OCI-LY3 (cell line): ENCODE measurements around the gene KLHDC4.

Experiments used
- H2AFZ ChIP-seq: fragments of 200-600, 300-600 bp; shearing (Covaris generic); 2 replicates; pipeline ENCODE4 v1.6.0; 2014; ENCODE audit warnings: antibody characterized with exemption, low read depth, low read length
- H3K27ac ChIP-seq: fragments of 200-600, 300-600 bp; sonication (generic); 2 replicates; pipeline ENCODE4 v1.5.1; 2014; ENCODE audit warnings: mild to moderate bottlenecking, low read length, moderate library complexity, mixed read lengths
- H3K27me3 ChIP-seq: fragments of 200-600, 300-600 bp; sonication (generic); 2 replicates; pipeline ENCODE4 v1.6.1; 2014; ENCODE audit warnings: low read depth, low read length, mixed read lengths
- H3K36me3 ChIP-seq: fragments of 200-600, 300-600 bp; sonication (generic); replicated peaks from 2 replicates; pipeline ENCODE3; 2014; ENCODE audit warnings: low read depth, low read length, mixed read lengths
- H3K4me1 ChIP-seq: fragments of 300-600, 200-600 bp; sonication (generic); 2 replicates; pipeline ENCODE4 v1.6.1; 2014; ENCODE audit warnings: low read length, mixed read lengths
- H3K4me2 ChIP-seq: fragments of 200-600, 300-600 bp; sonication (generic); 2 replicates; pipeline ENCODE4 v1.6.1; 2014; ENCODE audit warnings: low read length, mixed read lengths
- H3K4me3 ChIP-seq: fragments of 300-600, 200-600 bp; sonication (generic); 2 replicates; pipeline ENCODE4 v1.5.1; 2014; ENCODE audit warnings: antibody characterized with exemption, mild to moderate bottlenecking, low read length, moderate library complexity
- H3K79me2 ChIP-seq: fragments of 300-600, 200-600 bp; shearing (Covaris generic); 2 replicates; pipeline ENCODE4 v1.6.1; 2014; ENCODE audit warnings: mild to moderate bottlenecking, low read length, mixed read lengths
- H3K9ac ChIP-seq: fragments of 300-600, 200-600 bp; shearing (Covaris generic); 2 replicates; pipeline ENCODE4 v1.6.0; 2014; ENCODE audit warnings: mild to moderate bottlenecking, low read length, moderate library complexity
- H3K9me3 ChIP-seq: fragments of 200-600, 300-600 bp; shearing (Covaris generic); 2 replicates; pipeline ENCODE4 v1.6.1; 2014; ENCODE audit warnings: low read length, mixed read lengths; ENCODE audit not compliant: insufficient read depth
- H4K20me1 ChIP-seq: fragments of 200-600, 300-600 bp; sonication (generic); 2 replicates; pipeline ENCODE4 v1.6.1; 2016; ENCODE audit warnings: low read length, mixed read lengths; ENCODE audit not compliant: insufficient read depth
- CTCF ChIP-seq: fragments of 200-600, 300-600 bp; sonication (generic); IDR thresholded peaks from 2 replicates; pipeline ENCODE4 v1.5.1; 2014; ENCODE audit warnings: antibody characterized with exemption, low read length, low read depth
- EZH2phosphoT487 ChIP-seq: fragments of 200-600 bp; shearing (Covaris generic); IDR thresholded peaks from 2 replicates; pipeline ENCODE4 v1.6.1; 2018; ENCODE audit warnings: antibody characterized with exemption, mixed run types, low read depth

The KLHDC4 gene

GRCh38 chr16:87685405-87685755 is 80.4 kb downstream of the KLHDC4 start:
- H3K4me1 ChIP-seq, result peaks cover 10% of the 10 kb centered on the region
- H3K9me3 ChIP-seq, result no peaks in the 10 kb centered on the region
- H3K36me3 ChIP-seq, result no peaks in the 10 kb centered on the region
- H3K27me3 ChIP-seq, result no peaks in the 10 kb centered on the region
- H2AFZ ChIP-seq, result no peak overlapping the region
- H3K27ac ChIP-seq, result no peak overlapping the region
- no peak overlapping the region for H3K9ac ChIP-seq
- H3K79me2 ChIP-seq, result no peaks in the 10 kb centered on the region
- no peak overlapping the region for H3K4me3 ChIP-seq
- H3K4me2 ChIP-seq, result no peak overlapping the region
- TF ChIP-seq CTCF, result no peak
- no peak for TF ChIP-seq EZH2phosphoT487
- H4K20me1 ChIP-seq, result no peaks in the 10 kb centered on the region

- TF ChIP-seq EZH2phosphoT487 (no peak), CTCF (no peak)
- Histone ChIP-seq H3K4me3 (no peak overlapping the region), H3K27ac (no peak overlapping the region), H3K27me3 (no peaks in the 10 kb centered on the region), H3K9ac (no peak overlapping the region), H3K4me2 (no peak overlapping the region), H3K9me3 (no peaks in the 10 kb centered on the region), H4K20me1 (no peaks in the 10 kb centered on the region), H2AFZ (no peak overlapping the region), H3K36me3 (no peaks in the 10 kb centered on the region), H3K79me2 (no peaks in the 10 kb centered on the region), H3K4me1 (peaks cover 10% of the 10 kb centered on the region)
Observed at GRCh38 chr16:87684711-87685404, 80.9 kb downstream of the KLHDC4 start.

GRCh38 chr16:87684106-87684677 is 81.6 kb downstream of the KLHDC4 start:
- Histone ChIP-seq H2AFZ (no peak overlapping the region), H3K79me2 (no peaks in the 10 kb centered on the region), H3K4me2 (no peak overlapping the region), H3K27me3 (no peaks in the 10 kb centered on the region), H3K36me3 (no peaks in the 10 kb centered on the region), H4K20me1 (no peaks in the 10 kb centered on the region), H3K4me3 (no peak overlapping the region), H3K27ac (no peak overlapping the region), H3K4me1 (peaks cover 10% of the 10 kb centered on the region), H3K9me3 (no peaks in the 10 kb centered on the region), H3K9ac (no peak overlapping the region)
- TF ChIP-seq EZH2phosphoT487 (no peak), CTCF (no peak)

- no peaks in the 10 kb centered on the region for H3K36me3 ChIP-seq
- H2AFZ ChIP-seq, result no peak overlapping the region
- H3K9ac ChIP-seq, result no peak overlapping the region
- no peaks in the 10 kb centered on the region for H3K27me3 ChIP-seq
- H3K27ac ChIP-seq, result no peak overlapping the region
- no peaks in the 10 kb centered on the region for H3K79me2 ChIP-seq
- no peaks in the 10 kb centered on the region for H4K20me1 ChIP-seq
- no peaks in the 10 kb centered on the region for H3K9me3 ChIP-seq
- no peak overlapping the region for H3K4me2 ChIP-seq
- no peak for TF ChIP-seq EZH2phosphoT487
- TF ChIP-seq CTCF, result no peak
- no peak overlapping the region for H3K4me3 ChIP-seq
- peaks cover 10% of the 10 kb centered on the region for H3K4me1 ChIP-seq
Observed at GRCh38 chr16:87682852-87683399, 82.9 kb downstream of the KLHDC4 start.
